ENCODE measurements around the gene TLR7.

GRCh38 chrX:12867685-12868084, 813 bp downstream of the TLR7 start:
- no peak for TF ChIP-seq CTCF (IDR thresholded peaks at IDR 0.05)
- no peak for TF ChIP-seq POLR2A (IDR thresholded peaks at IDR 0.05)
